ENCODE measurements around the gene METTL26. TPM values are rescaled to one million over a fixed set of nuclear protein-coding genes. Genes with fewer than 3 reads are reported as not detected.
A peak's percentile ranks its signal among the peaks of the same experiment; 100 is the strongest.

The METTL26 gene
- total RNA-seq, 1 donor from 2014 or later, result 224 TPM

DNA sequence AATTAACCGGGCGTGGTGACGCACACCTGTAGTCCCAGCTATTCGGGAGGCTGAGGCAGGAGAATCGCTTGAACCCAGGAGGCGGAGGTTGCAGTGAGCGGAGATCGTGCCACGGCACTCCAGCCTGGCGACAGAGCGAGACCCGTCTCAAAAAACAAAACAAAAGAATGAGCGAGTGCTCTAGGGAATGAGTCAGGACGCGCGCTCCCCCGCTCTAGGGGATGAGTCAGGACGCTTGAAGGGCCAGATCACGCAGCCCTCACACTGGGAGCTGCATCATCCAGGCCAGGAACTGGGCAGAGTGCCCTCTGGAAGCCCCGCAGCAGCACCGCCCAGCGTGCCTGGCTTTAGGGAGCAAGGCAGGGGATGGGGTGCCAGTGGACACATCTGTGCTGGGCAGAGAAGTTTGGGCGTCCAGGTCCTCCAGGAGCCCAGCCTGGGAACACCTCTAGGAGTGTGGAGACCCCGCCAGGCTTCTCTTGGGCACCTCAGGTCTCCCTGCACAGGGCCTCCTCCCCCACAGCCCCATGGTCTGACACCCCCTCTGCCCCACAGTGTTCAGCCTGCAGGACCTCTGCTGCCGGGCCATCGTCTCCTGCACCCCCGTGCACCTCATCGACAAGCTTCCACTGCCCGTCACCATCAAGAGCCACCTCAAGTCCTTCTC lies 9.2 kb downstream of the METTL26 start:
- no peak overlapping the region for H3K4me3 ChIP-seq (ENCODE audit: low read depth, low read length)
- no peak for TF ChIP-seq CTCF (conservative IDR thresholded peaks at IDR 0.05; ENCODE audit: low read depth, low read length)
- peak; percentile 72 for DNase-seq (ENCODE audit: low read depth)

- H3K4me3 ChIP-seq (ENCODE audit: low read depth, low read length), result no peak overlapping the region
- TF ChIP-seq CTCF (conservative IDR thresholded peaks at IDR 0.05; ENCODE audit: low read depth, low read length), result no peak
- no peak for DNase-seq (ENCODE audit: low read depth)
Measured at GRCh38 chr16:625977-626765, 9.9 kb downstream of the METTL26 start.

DNA sequence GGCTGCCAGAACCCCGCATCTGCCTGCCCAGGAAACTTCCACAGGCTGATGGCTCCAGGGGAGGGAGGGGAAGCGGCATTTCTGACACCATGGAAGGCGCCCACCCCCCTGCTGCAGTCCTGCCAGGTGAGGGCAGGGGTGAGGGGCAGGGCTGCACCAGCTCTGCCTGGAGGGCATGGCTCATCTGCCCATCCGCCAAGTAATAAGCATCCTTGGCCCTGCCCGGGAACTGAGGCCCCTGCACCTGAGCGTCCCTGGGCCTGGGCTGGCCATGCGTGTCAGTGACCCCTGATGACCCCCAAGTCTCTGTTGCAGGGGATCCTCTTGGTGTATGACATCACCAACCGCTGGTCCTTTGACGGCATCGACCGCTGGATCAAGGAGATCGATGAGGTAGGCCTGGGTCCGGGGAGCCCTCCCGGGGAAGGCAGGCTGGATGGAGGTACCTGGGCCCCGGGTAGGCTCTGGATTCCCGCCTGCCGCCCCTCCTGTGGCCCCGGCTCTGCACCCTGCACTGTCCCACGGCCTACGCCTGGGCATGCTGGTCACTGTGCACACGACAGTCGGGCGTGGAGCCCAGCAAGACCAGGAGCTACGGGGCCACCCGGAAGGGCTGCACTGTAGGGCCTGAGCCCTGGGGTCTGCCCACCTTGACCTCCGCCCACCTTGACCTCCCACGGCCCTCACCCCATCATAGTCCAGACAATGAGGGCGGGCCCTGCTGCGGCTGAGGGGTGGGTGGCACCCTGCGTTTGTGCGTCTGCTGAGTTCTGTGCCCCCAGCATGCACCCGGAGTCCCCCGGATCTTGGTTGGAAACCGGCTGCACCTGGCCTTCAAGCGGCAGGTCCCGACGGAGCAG lies 10.8 kb downstream of the METTL26 start:
- H3K4me3 ChIP-seq (ENCODE audit: low read depth, low read length), result no peak overlapping the region
- TF ChIP-seq CTCF (conservative IDR thresholded peaks at IDR 0.05; ENCODE audit: low read depth, low read length), result no peak
- DNase-seq (ENCODE audit: low read depth), result no peak

- no peak for TF ChIP-seq CTCF (conservative IDR thresholded peaks at IDR 0.05; ENCODE audit: low read depth, low read length)
- no peak overlapping the region for H3K4me3 ChIP-seq (ENCODE audit: low read depth, low read length)
- DNase-seq (ENCODE audit: low read depth), result no peak
Measured at GRCh38 chr16:624526-625070, 11.5 kb downstream of the METTL26 start.

GRCh38 chr16:622920-623280 lies 13.2 kb downstream of the METTL26 start:
- no peak for TF ChIP-seq CTCF (conservative IDR thresholded peaks at IDR 0.05; ENCODE audit: low read depth, low read length)
- H3K4me3 ChIP-seq (ENCODE audit: low read depth, low read length), result no peak overlapping the region
- no peak for DNase-seq (ENCODE audit: low read depth)

DNA sequence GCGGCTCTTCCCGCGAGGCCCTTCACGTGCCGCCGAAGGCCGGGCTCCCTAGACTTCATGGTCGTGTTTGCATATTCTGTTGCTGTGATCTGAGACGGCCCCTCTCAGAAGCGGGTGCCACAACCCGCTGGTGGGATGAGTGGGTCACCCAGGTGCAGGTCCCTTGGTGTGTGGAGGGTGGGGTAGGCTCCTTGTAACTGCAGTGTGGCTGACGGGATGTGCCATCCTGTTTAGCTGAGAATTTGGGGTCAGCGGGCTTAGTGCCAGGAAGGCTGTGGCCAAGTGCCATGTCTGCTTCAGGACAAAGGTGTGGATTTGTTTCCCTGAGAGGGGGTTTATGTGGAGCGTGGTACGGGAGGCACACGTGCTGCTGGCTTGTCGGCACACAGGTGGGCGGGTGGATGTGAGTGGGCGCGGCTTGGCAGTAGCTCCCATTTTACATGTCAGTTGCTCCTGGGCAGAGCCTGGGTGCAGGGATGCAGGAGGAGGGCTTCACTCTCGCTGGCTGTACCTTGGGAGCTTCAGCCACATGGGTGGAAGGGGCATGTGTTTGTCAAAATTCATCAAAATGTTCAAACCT lies 14.5 kb downstream of the METTL26 start:
- no peak for TF ChIP-seq CTCF (conservative IDR thresholded peaks at IDR 0.05; ENCODE audit: low read depth, low read length)
- DNase-seq (ENCODE audit: low read depth), result no peak
- no peak overlapping the region for H3K4me3 ChIP-seq (ENCODE audit: low read depth, low read length)
